Measurements from ENCODE around the gene ALDOC.

ALDOC gene

GRCh38 chr17:28552176-28552999 is 24.3 kb downstream of the ALDOC start, which contains the start of gene UNC119:
TSS of gene UNC119 (minus strand) at chr17:28552624. CDS start at chr17:28552557, 67 bp downstream.
- peak; percentile 53 for DNase-seq (ENCODE audit: low spot score)

GRCh38 chr17:28551421-28552175 is 25.1 kb downstream of the ALDOC start:
- no peak for DNase-seq (ENCODE audit: low spot score)

GRCh38 chr17:28550858-28551257 is 25.8 kb downstream of the ALDOC start:
- no peak for DNase-seq (ENCODE audit: low spot score)

- no peak for DNase-seq (ENCODE audit: low spot score)
These were observed 27.2 kb downstream of the ALDOC start for GRCh38 chr17:28549236-28550132.

- DNase-seq (ENCODE audit: low spot score): no peak
These were observed 28.1 kb downstream of the ALDOC start for GRCh38 chr17:28548417-28549130.

GRCh38 chr17:28547623-28548416 is 28.9 kb downstream of the ALDOC start:
- DNase-seq (ENCODE audit: low spot score): peak; percentile 67

- no peak for DNase-seq (ENCODE audit: low spot score)
These were observed 29.5 kb downstream of the ALDOC start for GRCh38 chr17:28547096-28547622.

GRCh38 chr17:28545787-28546415 is 30.8 kb downstream of the ALDOC start:
- DNase-seq (ENCODE audit: low spot score): no peak

- no peak for DNase-seq (ENCODE audit: low spot score)
These were observed 31.6 kb downstream of the ALDOC start for GRCh38 chr17:28545141-28545503.

- DNase-seq (ENCODE audit: low spot score): no peak
These were observed 32.1 kb downstream of the ALDOC start for GRCh38 chr17:28544402-28545140.

GRCh38 chr17:28541439-28541838 is 35.3 kb downstream of the ALDOC start:
- no peak for DNase-seq (ENCODE audit: low spot score)

GRCh38 chr17:28540231-28540630 is 36.5 kb downstream of the ALDOC start:
- DNase-seq (ENCODE audit: low spot score): no peak

GRCh38 chr17:28538296-28538895 is 38.3 kb downstream of the ALDOC start:
- no peak for DNase-seq (ENCODE audit: low spot score)

GRCh38 chr17:28537219-28537610 is 39.5 kb downstream of the ALDOC start:
- no peak for DNase-seq (ENCODE audit: low spot score)

GRCh38 chr17:28536532-28537218 is 40.0 kb downstream of the ALDOC start:
- DNase-seq (ENCODE audit: low spot score): no peak

GRCh38 chr17:28534740-28535375 is 41.8 kb downstream of the ALDOC start:
- no peak for DNase-seq (ENCODE audit: low spot score)

- DNase-seq (ENCODE audit: low spot score): no peak
These were observed 43.4 kb downstream of the ALDOC start for GRCh38 chr17:28533091-28533807.
